PC-3 (cell line): ENCODE results near the gene TIMM8B.

Experiments used
- CTCF ChIP-seq: fragments of 300-600 bp; sonication (generic); conservative IDR thresholded peaks from 2 replicates; pipeline ENCODE4 v1.5.1; 2017; ENCODE audit warnings: antibody characterized with exemption, low read depth, mild to moderate bottlenecking, low read length
- EZH2 ChIP-seq: fragments of 300-600 bp; sonication (generic); IDR thresholded peaks from one replicate; pipeline ENCODE4 v1.6.1; 2017; ENCODE audit warnings: antibody characterized with exemption, mild to moderate bottlenecking, low read length; ENCODE audit not compliant: unreplicated experiment

GRCh38 chr11:112106070-112106469 is 19.5 kb upstream of the TIMM8B start:
- TF ChIP-seq CTCF (no peak), EZH2 (no peak)
